T-helper 17 cell (primary cell): ENCODE data around the gene DNAJC7. TPM values are rescaled to one million over a fixed set of nuclear protein-coding genes. Genes with fewer than 3 reads are reported as not detected.

ENCODE experiments used
- ATAC-seq: fragments of 150-1000 bp; cut with Tn5 transposase; 2 replicates; pipeline ENCODE4 v1.10.0; 2021; ENCODE audit warnings: mild to moderate bottlenecking, moderate library complexity
- DNase-seq, 3 donors: peaks; one replicate each; pipeline versions ENCODE4 v3.0.0 to v3.0.0-alpha.2; 2020 to 2021
- H3K9me3 ChIP-seq: one replicate; pipeline ENCODE4 v1.7.0; 2013; ENCODE audit warnings: low read length, mild to moderate bottlenecking; ENCODE audit not compliant: control insufficient read depth, poor library complexity, severe bottlenecking
- H3K27ac Mint-ChIP-seq: one replicate; pipeline ENCODE4 v1.8.0; 2022; ENCODE audit warnings: mild to moderate bottlenecking, moderate library complexity, mixed read lengths
- H3K27me3 Mint-ChIP-seq: one replicate; pipeline ENCODE4 v1.8.0; 2022; ENCODE audit warnings: mixed read lengths
- H3K36me3 Mint-ChIP-seq: one replicate; pipeline ENCODE4 v1.8.0; 2022; ENCODE audit warnings: low read depth, mixed read lengths
- H3K4me1 Mint-ChIP-seq: one replicate; pipeline ENCODE4 v1.8.0; 2022; ENCODE audit warnings: mild to moderate bottlenecking, mixed read lengths
- H3K4me3 Mint-ChIP-seq: one replicate; pipeline ENCODE4 v1.8.0; 2022; ENCODE audit warnings: mild to moderate bottlenecking, moderate library complexity, mixed read lengths
- total RNA-seq, 4 donors: library from RNA in 2 of 4; stranded (reverse) in 2 of 4; gene quantifications; one replicate each; pipeline ENCODE4 v1.2.3 and lab custom pipeline; 2022 to 2026

DNAJC7 gene
- total RNA-seq, 2 donors from 2014 or later: 113 to 124 TPM

- Mint-ChIP-seq H3K27ac (peak overlapping the region; percentile 60), H3K36me3 (no peaks in the 10 kb centered on the region), H3K27me3 (peaks cover 42% of the 10 kb centered on the region), H3K4me3 (peak overlapping the region; percentile 81), H3K4me1 (peaks cover 10% of the 10 kb centered on the region)
- H3K9me3 ChIP-seq: no peaks in the 10 kb centered on the region
- ATAC-seq (no peak), DNase-seq (no peak)
Observed at GRCh38 chr17:42051645-42052044, 34.4 kb upstream of the DNAJC7 start.

- H3K4me3 Mint-ChIP-seq: peak overlapping the region; percentile 81
- H3K27ac Mint-ChIP-seq: no peak overlapping the region
- no peaks in the 10 kb centered on the region for H3K9me3 ChIP-seq
- DNase-seq (no peak), ATAC-seq (no peak)
- peaks cover 10% of the 10 kb centered on the region for H3K4me1 Mint-ChIP-seq
- no peaks in the 10 kb centered on the region for H3K36me3 Mint-ChIP-seq
- peaks cover 42% of the 10 kb centered on the region for H3K27me3 Mint-ChIP-seq
Observed at GRCh38 chr17:42051013-42051400, 33.8 kb upstream of the DNAJC7 start.

- H3K9me3 ChIP-seq: no peaks in the 10 kb centered on the region
- ATAC-seq (peak; percentile 83), DNase-seq (peak; percentile 15 to 28 (median 27))
- Mint-ChIP-seq H3K4me3 (peak within 1 kb of the TSS; percentile 81), H3K27ac (peak within 1 kb of the TSS; percentile 49), H3K36me3 (no peaks in the 10 kb centered on the region), H3K4me1 (peaks cover 12% of the 10 kb centered on the region), H3K27me3 (peaks cover 39% of the 10 kb centered on the region)
Observed at GRCh38 chr17:42050393-42051012, 33.3 kb upstream of the DNAJC7 start, which contains the start of gene C17orf113. Gene C17orf113 (minus strand): TSS chr17:42050601. CDS start chr17:42043376, 7,225 bp downstream.

GRCh38 chr17:42049834-42050392 lies 32.7 kb upstream of the DNAJC7 start:
- Mint-ChIP-seq H3K36me3 (no peaks in the 10 kb centered on the region), H3K27me3 (peaks cover 33% of the 10 kb centered on the region), H3K27ac (no peak overlapping the region), H3K4me1 (peaks cover 12% of the 10 kb centered on the region), H3K4me3 (peak overlapping the region; percentile 81)
- H3K9me3 ChIP-seq: no peaks in the 10 kb centered on the region
- DNase-seq: no peak
- ATAC-seq: no peak

GRCh38 chr17:42047343-42047742 lies 30.1 kb upstream of the DNAJC7 start:
- DNase-seq (no peak), ATAC-seq (no peak)
- H3K27me3 Mint-ChIP-seq: peaks cover 14% of the 10 kb centered on the region
- H3K9me3 ChIP-seq: no peaks in the 10 kb centered on the region
- no peaks in the 10 kb centered on the region for H3K36me3 Mint-ChIP-seq
- H3K4me1 Mint-ChIP-seq: peaks cover 12% of the 10 kb centered on the region
- no peak overlapping the region for H3K4me3 Mint-ChIP-seq
- no peak overlapping the region for H3K27ac Mint-ChIP-seq

GRCh38 chr17:42045719-42046118 lies 28.5 kb upstream of the DNAJC7 start:
- ATAC-seq (no peak), DNase-seq (no peak)
- no peaks in the 10 kb centered on the region for H3K9me3 ChIP-seq
- no peaks in the 10 kb centered on the region for H3K36me3 Mint-ChIP-seq
- H3K4me3 Mint-ChIP-seq: no peak overlapping the region
- no peak overlapping the region for H3K27ac Mint-ChIP-seq
- no peaks in the 10 kb centered on the region for H3K27me3 Mint-ChIP-seq
- peaks cover 7% of the 10 kb centered on the region for H3K4me1 Mint-ChIP-seq

- no peak overlapping the region for H3K27ac Mint-ChIP-seq
- no peaks in the 10 kb centered on the region for H3K9me3 ChIP-seq
Observed at GRCh38 chr17:42042598-42043319, 25.5 kb upstream of the DNAJC7 start.

GRCh38 chr17:42041619-42042018 lies 24.4 kb upstream of the DNAJC7 start:
- Mint-ChIP-seq H3K4me1 (peaks cover 2% of the 10 kb centered on the region), H3K27ac (no peak overlapping the region), H3K27me3 (peaks cover 7% of the 10 kb centered on the region), H3K36me3 (no peaks in the 10 kb centered on the region), H3K4me3 (no peak overlapping the region)
- no peaks in the 10 kb centered on the region for H3K9me3 ChIP-seq
- DNase-seq (no peak), ATAC-seq (no peak)

More at GRCh38 chr17:42042598-42043319, 25.5 kb upstream of the DNAJC7 start:
- no peak overlapping the region for H3K4me3 Mint-ChIP-seq
- ATAC-seq (no peak), DNase-seq (no peak)
- no peaks in the 10 kb centered on the region for H3K27me3 Mint-ChIP-seq
- H3K36me3 Mint-ChIP-seq: no peaks in the 10 kb centered on the region
- H3K4me1 Mint-ChIP-seq: peaks cover 2% of the 10 kb centered on the region

- H3K4me3 Mint-ChIP-seq: no peak overlapping the region
- DNase-seq (no peak), ATAC-seq (no peak)
- no peak overlapping the region for H3K27ac Mint-ChIP-seq
- H3K27me3 Mint-ChIP-seq: peaks cover 9% of the 10 kb centered on the region
- H3K9me3 ChIP-seq: no peaks in the 10 kb centered on the region
- H3K4me1 Mint-ChIP-seq: peaks cover under 1% of the 10 kb centered on the region
- no peaks in the 10 kb centered on the region for H3K36me3 Mint-ChIP-seq
Observed at GRCh38 chr17:42040818-42041217, 23.6 kb upstream of the DNAJC7 start.

- no peaks in the 10 kb centered on the region for H3K4me1 Mint-ChIP-seq
- H3K27ac Mint-ChIP-seq: no peak overlapping the region
- H3K36me3 Mint-ChIP-seq: no peaks in the 10 kb centered on the region
- no peak for ATAC-seq
- H3K4me3 Mint-ChIP-seq: peak overlapping the region; percentile 43
- no peak for DNase-seq
- peaks cover 9% of the 10 kb centered on the region for H3K27me3 Mint-ChIP-seq
- no peaks in the 10 kb centered on the region for H3K9me3 ChIP-seq
Observed at GRCh38 chr17:42039794-42040763, 22.8 kb upstream of the DNAJC7 start.

- H3K9me3 ChIP-seq: no peaks in the 10 kb centered on the region
- H3K36me3 Mint-ChIP-seq: no peaks in the 10 kb centered on the region
- no peak overlapping the region for H3K27ac Mint-ChIP-seq
- H3K4me3 Mint-ChIP-seq: no peak overlapping the region
- DNase-seq (no peak), ATAC-seq (no peak)
- peaks cover 18% of the 10 kb centered on the region for H3K27me3 Mint-ChIP-seq
- peaks cover 5% of the 10 kb centered on the region for H3K4me1 Mint-ChIP-seq
Observed at GRCh38 chr17:42038221-42038973, 21.2 kb upstream of the DNAJC7 start.

- no peak for ATAC-seq
- Mint-ChIP-seq H3K4me3 (no peak overlapping the region), H3K27ac (no peak overlapping the region)
Observed at GRCh38 chr17:42034059-42034458, 16.8 kb upstream of the DNAJC7 start.

More at GRCh38 chr17:42034059-42034458, 16.8 kb upstream of the DNAJC7 start:
- H3K27me3 Mint-ChIP-seq: peaks cover 18% of the 10 kb centered on the region
- no peaks in the 10 kb centered on the region for H3K36me3 Mint-ChIP-seq
- DNase-seq: no peak
- peaks cover 5% of the 10 kb centered on the region for H3K4me1 Mint-ChIP-seq
- no peaks in the 10 kb centered on the region for H3K9me3 ChIP-seq
